Uterus (tissue), 2 donors: ENCODE results near the gene RPAP3.

Experiments used
- CTCF ChIP-seq, 4 experiments: fragments of 200-600 bp in 2 of 4; fragments of 450-650 bp in 2 of 4; sonication (generic) in 2 of 4; IDR thresholded peaks; one replicate each; pipeline ENCODE4 v1.5.1; 2016 to 2019; ENCODE audit warnings: antibody characterized with exemption in 4 of 4, mild to moderate bottlenecking in 2 of 4, moderate library complexity in 1 of 4
- POLR2A ChIP-seq, 2 donors: fragments of 450-650 bp; IDR thresholded peaks; one replicate each; pipeline ENCODE4 v1.6.1; 2016; ENCODE audit warnings: antibody characterized with exemption in 2 of 2, mild to moderate bottlenecking in 1 of 2, moderate library complexity in 1 of 2

GRCh38 chr12:47649381-47649780 is 56.4 kb downstream of the RPAP3 start:
- TF ChIP-seq CTCF (IDR thresholded peaks at IDR 0.05) (no peak), POLR2A (IDR thresholded peaks at IDR 0.05) (no peak)
